OCI-LY1 (cell line): Measurements from ENCODE around the gene SEMA6B.

Source experiments
- CTCF ChIP-seq: fragments of 200-600 bp; sonication (generic), shearing (Covaris generic); IDR thresholded peaks from 2 replicates; pipeline ENCODE4 v1.5.1; 2017; ENCODE audit warnings: mild to moderate bottlenecking, antibody characterized with exemption, low read length, moderate library complexity, mixed read lengths
- EZH2 ChIP-seq: fragments of 200-600 bp; sonication (generic), shearing (Covaris generic); IDR thresholded peaks from 2 replicates; pipeline ENCODE4 v1.8.0; 2017; ENCODE audit warnings: borderline replicate concordance, mixed run types, mild to moderate bottlenecking, antibody characterized with exemption, low read length, moderate library complexity, mixed read lengths

- TF ChIP-seq CTCF (peak; percentile 71), EZH2 (no peak)
These were observed 1.2 kb downstream of the SEMA6B start for GRCh38 chr19:4557971-4558941.
